A549 treated with dexamethasone at 1 μM for 4 hours (cell line): ENCODE data around the gene FOSB. TPM values are rescaled to one million over a fixed set of nuclear protein-coding genes. Genes with fewer than 3 reads are reported as not detected.

Source experiments
- total RNA-seq: library from RNA; stranded (reverse); fragments of 200-300 nt; extraction: Qiagen RNA extraction; gene quantifications from 5 replicates; pipeline ENCODE4 v1.2.3, GENCODE V29; 2022

Gene FOSB
- 8.6 to 13.4 TPM (median 11.1 TPM) in 5 replicates for total RNA-seq

DNA sequence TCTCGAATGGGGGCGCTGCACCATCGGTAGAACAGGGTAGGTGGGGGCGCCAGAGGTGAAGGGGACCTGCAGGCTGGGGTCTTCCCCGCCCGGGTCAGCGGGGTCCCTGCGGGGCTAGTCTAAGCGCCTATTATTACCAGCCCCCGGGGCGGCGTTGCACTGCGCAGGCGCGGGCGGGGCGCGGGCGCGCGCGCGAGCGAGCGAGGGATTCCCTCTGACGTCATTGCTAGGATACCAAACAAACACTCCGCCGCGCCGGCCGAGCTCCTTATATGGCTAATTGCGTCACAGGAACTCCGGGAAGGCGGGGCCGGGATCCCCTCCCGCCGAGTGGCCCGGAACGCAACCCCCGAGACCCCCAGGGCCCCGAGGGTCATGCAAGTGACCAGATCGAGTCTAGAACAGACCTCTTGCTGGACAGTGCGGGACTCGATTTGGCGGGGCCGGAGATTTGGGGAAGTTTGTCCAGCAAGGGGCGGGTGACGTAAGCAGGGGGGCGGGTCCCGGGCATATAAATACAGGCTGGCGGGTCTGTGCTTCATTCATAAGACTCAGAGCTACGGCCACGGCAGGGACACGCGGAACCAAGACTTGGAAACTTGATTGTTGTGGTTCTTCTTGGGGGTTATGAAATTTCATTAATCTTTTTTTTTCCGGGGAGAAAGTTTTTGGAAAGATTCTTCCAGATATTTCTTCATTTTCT is at the start of gene FOSB:
Gene FOSB, plus strand, starts transcription at position 541 of the 703 bp plus-strand sequence. CDS start 591 bp downstream, outside the sequence.

GRCh38 chr19:45423589-45424190 is 44.1 kb upstream of the FOSB start, which contains the start of gene ERCC1:
Gene ERCC1, minus strand, starts transcription at chr19:45423917. Its CDS starts 543 bp downstream, at chr19:45423374.

DNA sequence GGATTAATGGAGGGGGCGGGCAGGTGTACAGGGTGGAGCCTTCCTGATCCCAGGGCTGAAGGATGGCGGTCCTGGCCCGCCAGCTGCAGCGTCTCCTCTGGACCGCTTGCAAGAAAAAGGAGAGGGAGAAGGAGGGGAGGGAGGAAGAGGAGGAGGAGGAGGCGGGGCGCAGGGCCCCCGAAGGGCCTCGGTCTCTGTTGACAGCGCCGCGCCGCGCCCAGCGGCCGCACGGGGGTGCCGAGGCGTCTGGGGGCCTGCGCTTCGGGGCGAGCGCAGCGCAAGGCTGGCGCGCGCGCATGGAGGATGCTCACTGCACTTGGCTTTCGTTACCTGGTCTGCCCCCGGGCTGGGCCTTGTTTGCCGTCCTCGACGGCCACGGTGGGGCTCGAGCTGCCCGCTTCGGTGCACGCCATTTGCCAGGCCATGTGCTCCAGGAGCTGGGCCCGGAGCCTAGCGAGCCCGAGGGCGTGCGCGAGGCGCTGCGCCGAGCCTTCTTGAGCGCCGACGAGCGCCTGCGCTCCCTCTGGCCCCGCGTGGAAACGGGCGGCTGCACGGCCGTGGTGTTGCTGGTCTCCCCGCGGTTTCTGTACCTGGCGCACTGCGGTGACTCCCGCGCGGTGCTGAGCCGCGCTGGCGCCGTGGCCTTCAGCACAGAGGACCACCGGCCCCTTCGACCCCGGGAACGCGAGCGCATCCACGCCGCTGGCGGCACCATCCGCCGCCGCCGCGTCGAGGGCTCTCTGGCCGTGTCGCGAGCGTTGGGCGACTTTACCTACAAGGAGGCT is 30.8 kb downstream of the FOSB start, which contains the start of gene PPM1N:
Gene PPM1N, plus strand, starts transcription at position 33 of the 785 bp plus-strand sequence. Its CDS starts 30 bp downstream, at position 63.

GRCh38 chr19:45506989-45507871 is 39.4 kb downstream of the FOSB start, which contains the start of gene VASP:
Gene VASP, plus strand, starts transcription at chr19:45507479. Its CDS starts 293 bp downstream, at chr19:45507772.

Other genes starting within 250 kb of the FOSB start
- gene EXOC3L2, start 222.6 kb upstream of the FOSB start, total RNA-seq: 0.89 to 2.7 TPM (median 1.8 TPM) in 5 replicates
- 8.6 to 11.7 TPM (median 9.8 TPM) in 5 replicates for gene MARK4, start 216.7 kb upstream of the FOSB start, total RNA-seq
- gene CKM, start 145.1 kb upstream of the FOSB start, total RNA-seq: 0.08 to 0.09 TPM in 2 of 5 replicates, not detected in the others
- 0.62 to 1.3 TPM (median 1.1 TPM) in 5 replicates for gene KLC3, start 127.2 kb upstream of the FOSB start, total RNA-seq
- 9.5 to 13.9 TPM (median 12.7 TPM) in 5 replicates for gene ERCC2, start 97.4 kb upstream of the FOSB start, total RNA-seq
- 32.4 to 52.2 TPM (median 43.0 TPM) in 5 replicates for gene PPP1R13L, start 62.9 kb upstream of the FOSB start, total RNA-seq
- 41.3 to 57.6 TPM (median 55.5 TPM) in 5 replicates for gene POLR1G, start 61.4 kb upstream of the FOSB start, total RNA-seq
- gene ERCC1, start 44.1 kb upstream of the FOSB start, total RNA-seq: 149 to 178 TPM (median 171 TPM) in 5 replicates
- 10.8 to 17.9 TPM (median 13.1 TPM) in 5 replicates for gene RTN2, start 29.1 kb downstream of the FOSB start, total RNA-seq
- 6.0 to 7.2 TPM (median 6.8 TPM) in 5 replicates for gene PPM1N, start 30.4 kb downstream of the FOSB start, total RNA-seq
- 226 to 268 TPM (median 254 TPM) in 5 replicates for gene VASP, start 39.5 kb downstream of the FOSB start, total RNA-seq
- gene OPA3, start 116.8 kb downstream of the FOSB start, total RNA-seq: 11.7 to 21.3 TPM (median 20.2 TPM) in 5 replicates
- 0.25 to 0.58 TPM (median 0.36 TPM) in 5 replicates for gene GPR4, start 134.2 kb downstream of the FOSB start, total RNA-seq
- 19.7 to 25.5 TPM (median 24.2 TPM) in 5 replicates for gene EML2, start 171.4 kb downstream of the FOSB start, total RNA-seq
- gene GIPR, start 200.2 kb downstream of the FOSB start, total RNA-seq: 1.4 to 4.1 TPM (median 2.4 TPM) in 5 replicates
- 660 to 1,062 TPM (median 681 TPM) in 5 replicates for gene SNRPD2, start 224.0 kb downstream of the FOSB start, total RNA-seq
- 7.4 to 8.9 TPM (median 8.4 TPM) in 5 replicates for gene QPCTL, start 224.7 kb downstream of the FOSB start, total RNA-seq